GM12892 (cell line): Measurements from ENCODE around the gene PCDHGA8.
"Not testable (repeated sequence)": the region's sequence is repeated elsewhere in the genome, so short reads cannot be mapped to it uniquely, and the experiment has no call there.

Source experiments
- POLR2A ChIP-seq: IDR thresholded peaks from 2 replicates; pipeline ENCODE4 v1.6.1; 2011; ENCODE audit warnings: low read depth, low read length, control low read depth
- POLR2AphosphoS5 ChIP-seq: IDR thresholded peaks from 2 replicates; pipeline ENCODE4 v1.6.1; 2011; ENCODE audit warnings: low read depth, low read length, control low read depth

GRCh38 chr5:141415275-141415618, 22.8 kb downstream of the PCDHGA8 start:
- TF ChIP-seq POLR2A, POLR2AphosphoS5: not testable (repeated sequence)
